Keratinocyte (primary cell): ENCODE measurements around the gene GRM7.

Experiments used
- EZH2 ChIP-seq: IDR thresholded peaks from one replicate; pipeline ENCODE4 v1.6.1; 2012; ENCODE audit warnings: inconsistent platforms, mild to moderate bottlenecking, low read length, moderate library complexity
- TF ChIP-seq, protein P1 (sequence below), 3 experiments: IDR thresholded peaks in 1 of 3; conservative IDR thresholded peaks in 1 of 3; optimal IDR thresholded peaks in 1 of 3; 2 replicates in 2 of 3; 3 replicates in 1 of 3; pipeline versions ENCODE3 to v1.5.1; 2011; ENCODE audit warnings: low read length in 3 of 3, mild to moderate bottlenecking in 3 of 3, moderate library complexity in 2 of 3, control low read depth in 1 of 3, inconsistent platforms in 1 of 3; ENCODE audit not compliant: insufficient read depth in 2 of 3; ENCODE audit errors: extremely low read depth in 1 of 3

DNA sequence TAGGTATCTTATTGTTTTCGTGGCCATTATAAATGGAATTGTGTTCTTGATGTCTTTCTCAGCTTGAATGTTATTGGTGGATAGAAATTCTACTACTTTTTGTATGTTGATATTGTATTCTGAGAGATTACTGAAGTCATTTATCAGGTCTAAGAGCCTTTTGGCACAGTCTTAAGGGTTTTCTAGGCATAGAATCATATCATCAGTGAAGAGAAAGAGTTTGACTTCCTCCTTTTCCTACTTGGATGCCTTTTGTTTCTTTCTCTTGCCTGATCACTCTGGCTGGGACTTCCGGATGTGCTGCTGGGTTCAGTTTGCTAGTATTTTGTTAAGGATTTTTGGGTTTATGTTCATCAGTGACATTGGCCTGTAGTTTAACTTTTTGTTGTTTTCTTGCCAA is 527.1 kb downstream of the GRM7 start:
- TF ChIP-seq, protein P1, sequence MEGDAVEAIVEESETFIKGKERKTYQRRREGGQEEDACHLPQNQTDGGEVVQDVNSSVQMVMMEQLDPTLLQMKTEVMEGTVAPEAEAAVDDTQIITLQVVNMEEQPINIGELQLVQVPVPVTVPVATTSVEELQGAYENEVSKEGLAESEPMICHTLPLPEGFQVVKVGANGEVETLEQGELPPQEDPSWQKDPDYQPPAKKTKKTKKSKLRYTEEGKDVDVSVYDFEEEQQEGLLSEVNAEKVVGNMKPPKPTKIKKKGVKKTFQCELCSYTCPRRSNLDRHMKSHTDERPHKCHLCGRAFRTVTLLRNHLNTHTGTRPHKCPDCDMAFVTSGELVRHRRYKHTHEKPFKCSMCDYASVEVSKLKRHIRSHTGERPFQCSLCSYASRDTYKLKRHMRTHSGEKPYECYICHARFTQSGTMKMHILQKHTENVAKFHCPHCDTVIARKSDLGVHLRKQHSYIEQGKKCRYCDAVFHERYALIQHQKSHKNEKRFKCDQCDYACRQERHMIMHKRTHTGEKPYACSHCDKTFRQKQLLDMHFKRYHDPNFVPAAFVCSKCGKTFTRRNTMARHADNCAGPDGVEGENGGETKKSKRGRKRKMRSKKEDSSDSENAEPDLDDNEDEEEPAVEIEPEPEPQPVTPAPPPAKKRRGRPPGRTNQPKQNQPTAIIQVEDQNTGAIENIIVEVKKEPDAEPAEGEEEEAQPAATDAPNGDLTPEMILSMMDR (optimal IDR thresholded peaks at IDR 0.05 in 1 of 3, IDR thresholded peaks at IDR 0.05 in 1 of 3, conservative IDR thresholded peaks at IDR 0.05 in 1 of 3; ENCODE audit: extremely low read depth in 1 of 3, insufficient read depth in 2 of 3, low read length in 3 of 3), result no peak
- TF ChIP-seq EZH2, result no peak
